Measurements from ENCODE around the gene GPR153. TPM values are rescaled to one million over a fixed set of nuclear protein-coding genes. Genes with fewer than 3 reads are reported as not detected.

The GPR153 gene
- polyA plus RNA-seq, 3 donors, result 5.8 to 6.8 (median 6.5) TPM

DNA sequence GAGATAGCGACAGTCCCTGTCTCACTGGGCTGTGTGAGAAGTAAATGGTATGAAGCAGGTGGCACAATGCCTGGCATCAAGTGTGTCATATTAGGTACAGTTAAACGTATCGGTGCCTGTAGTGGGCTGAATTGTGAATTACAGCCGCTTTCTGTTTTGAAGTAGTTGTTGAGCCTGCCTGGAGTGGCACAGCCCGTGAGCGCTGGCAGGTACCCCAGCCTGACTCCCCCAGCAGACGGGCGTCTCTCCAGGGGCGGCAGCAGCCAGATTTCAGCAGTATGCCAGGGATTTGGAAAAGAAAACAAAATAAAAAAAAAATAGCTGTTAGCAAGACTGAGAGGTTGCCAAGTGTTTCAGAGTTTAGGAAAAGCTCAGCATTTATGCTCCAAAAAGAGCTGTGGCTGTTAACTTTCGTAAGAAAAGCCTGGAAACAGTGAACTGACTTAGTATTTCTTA, 26.6 kb upstream of the GPR153 start:
- DNase-seq (ENCODE audit: low read depth in 3 of 3, low spot score in 2 of 3), result no peak

GRCh38 chr1:6287029-6287428, 26.1 kb upstream of the GPR153 start:
- DNase-seq (ENCODE audit: low read depth in 3 of 3, low spot score in 2 of 3), result no peak

- no peak for DNase-seq (ENCODE audit: low read depth in 3 of 3, low spot score in 2 of 3)
Observed at GRCh38 chr1:6286266-6286665, 25.4 kb upstream of the GPR153 start.

DNA sequence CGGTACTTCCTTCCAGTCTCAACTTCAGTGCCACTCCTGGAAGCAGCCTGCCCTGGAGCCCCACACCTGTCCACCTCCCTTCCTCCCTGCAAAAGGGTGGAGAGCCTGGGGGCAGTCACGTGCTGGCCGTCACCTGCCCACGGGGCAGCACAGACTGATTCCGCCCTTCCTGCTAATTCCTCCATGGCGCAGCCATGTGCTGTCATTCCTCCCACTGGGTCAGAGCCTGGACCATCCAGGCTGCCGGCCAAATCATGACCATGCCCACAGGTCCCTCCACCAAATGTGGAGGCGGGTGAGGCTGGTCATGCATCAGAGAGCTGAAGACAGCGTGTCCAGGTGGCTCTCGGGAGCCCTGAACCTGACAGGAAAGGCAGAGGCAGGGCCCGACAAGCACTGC, 24.4 kb upstream of the GPR153 start:
- DNase-seq (ENCODE audit: low read depth in 3 of 3, low spot score in 2 of 3), result no peak

GRCh38 chr1:6282577-6283270, 21.8 kb upstream of the GPR153 start:
- DNase-seq (ENCODE audit: low read depth in 3 of 3, low spot score in 2 of 3), result no peak

DNA sequence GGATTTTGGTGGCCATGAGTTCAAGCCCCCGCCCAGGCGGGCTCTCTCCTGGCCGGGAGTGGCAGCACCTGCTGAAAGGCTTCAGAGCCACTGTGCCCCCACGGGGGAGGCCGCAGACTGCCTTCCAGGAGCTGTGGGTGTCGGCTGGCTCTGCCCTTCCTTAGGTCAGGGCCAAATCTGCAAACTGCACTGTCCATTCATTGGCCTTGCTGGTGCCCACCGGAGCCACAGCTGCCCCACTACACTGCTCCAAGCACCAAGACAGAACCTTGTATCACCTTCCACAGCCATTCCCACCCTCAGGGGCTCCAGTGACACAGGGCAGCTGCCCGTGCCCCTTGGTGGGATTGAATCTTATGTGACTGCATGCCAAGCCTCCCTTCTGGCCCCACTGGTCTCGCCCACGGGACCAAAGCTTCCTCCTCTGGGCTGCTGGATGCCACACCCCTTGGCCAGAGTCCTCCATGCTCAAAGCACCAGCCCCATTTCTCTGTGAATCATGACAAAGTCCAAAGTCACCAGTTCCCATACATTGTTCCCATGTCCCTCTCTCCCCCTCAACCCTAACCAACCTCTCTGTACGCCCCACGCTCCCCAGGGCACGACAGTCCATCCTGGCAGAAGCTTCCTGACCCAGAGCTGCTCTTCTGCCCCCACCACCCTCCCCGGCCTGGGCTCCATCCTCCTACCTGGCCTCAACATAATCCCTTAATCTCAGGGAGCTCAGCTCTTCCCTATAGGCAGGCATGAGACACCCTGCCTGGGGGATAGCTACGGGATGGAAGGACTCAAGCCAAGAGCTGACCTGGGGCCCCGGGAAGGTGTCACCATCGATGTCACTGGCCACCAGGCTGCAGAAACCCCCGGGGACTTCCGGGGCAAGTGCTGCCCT, 20.9 kb upstream of the GPR153 start:
- DNase-seq (ENCODE audit: low read depth in 3 of 3, low spot score in 2 of 3), result no peak

- no peak for DNase-seq (ENCODE audit: low read depth in 3 of 3, low spot score in 2 of 3)
Observed at GRCh38 chr1:6280761-6281451, 20.0 kb upstream of the GPR153 start.

DNA sequence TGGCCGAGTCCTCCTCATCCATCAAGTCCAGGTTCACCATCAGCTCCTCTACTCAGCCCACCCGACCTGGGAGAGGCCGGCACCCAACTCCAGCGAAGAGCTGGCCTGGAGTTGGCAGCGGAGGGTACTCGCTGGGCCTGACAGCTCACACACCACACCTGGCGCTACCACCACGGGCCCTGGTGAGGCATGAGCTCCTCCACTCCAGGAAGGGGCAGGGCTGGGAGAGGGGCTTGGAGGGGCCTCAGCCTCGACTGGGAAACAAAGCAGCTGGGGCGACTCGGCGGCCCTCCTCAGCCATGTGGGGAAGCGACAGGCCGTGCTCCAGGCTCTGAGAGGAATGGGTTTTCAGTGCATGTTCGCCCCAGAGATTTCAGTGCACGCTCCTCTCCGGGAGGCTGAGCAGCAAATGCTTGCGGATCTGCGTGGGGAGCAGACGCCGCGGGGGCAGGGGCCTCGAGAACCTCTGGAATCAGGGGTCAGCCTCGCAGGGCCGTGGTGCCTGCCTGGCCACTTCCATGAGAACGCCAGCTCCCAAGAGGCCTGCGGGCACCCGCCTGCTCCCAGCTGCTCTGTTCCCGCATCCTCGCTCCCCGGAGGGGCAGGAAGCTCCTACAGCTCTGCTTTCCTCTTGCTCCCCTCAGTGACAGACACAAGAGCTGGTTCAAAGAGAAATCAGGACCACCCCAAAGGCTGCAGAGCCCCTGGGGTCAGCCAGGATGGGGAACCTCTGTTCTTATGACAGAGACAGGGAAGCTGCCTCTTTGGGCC, 18.9 kb upstream of the GPR153 start:
- DNase-seq (ENCODE audit: low read depth in 3 of 3, low spot score in 2 of 3), result no peak

DNA sequence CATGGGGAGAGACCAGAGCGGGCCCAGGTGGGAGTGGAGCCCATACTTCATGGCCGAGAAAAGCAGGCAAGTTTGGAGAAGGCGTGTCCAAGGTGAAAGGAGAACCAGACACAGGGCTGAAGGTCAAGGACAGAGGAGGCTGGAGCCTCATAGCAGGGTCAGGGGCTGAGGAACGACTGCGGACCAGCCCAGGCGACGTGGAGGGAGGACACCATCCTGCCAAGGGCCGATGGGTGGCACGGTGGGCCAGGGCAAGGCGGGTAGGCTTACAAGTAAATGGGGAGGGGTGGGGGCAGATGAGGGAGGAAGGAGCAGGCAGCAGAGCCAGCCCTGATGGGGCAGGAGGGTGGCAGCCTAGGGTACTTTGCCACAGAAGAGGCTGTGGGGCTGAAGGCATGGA, 18.2 kb upstream of the GPR153 start:
- DNase-seq (ENCODE audit: low read depth in 3 of 3, low spot score in 2 of 3), result no peak

DNA sequence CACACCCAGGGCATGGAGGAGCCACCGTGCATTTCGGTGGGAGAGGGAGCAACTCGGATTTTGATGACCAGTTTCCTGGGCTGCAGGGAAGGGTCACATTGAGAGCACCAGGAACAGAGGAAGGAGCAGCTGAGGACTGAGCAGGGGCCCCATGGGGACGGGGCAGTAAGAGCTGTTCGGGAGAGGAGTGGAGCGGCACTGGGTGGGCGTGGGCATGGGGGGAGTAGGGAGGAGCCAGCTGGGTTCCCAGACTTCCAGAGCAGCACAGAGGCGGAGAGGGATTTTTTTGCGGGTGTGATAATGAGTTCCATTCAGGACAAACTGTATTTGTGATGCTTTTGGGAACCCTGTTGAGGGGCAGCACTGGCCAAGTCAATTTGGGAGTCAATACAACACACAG, 17.4 kb upstream of the GPR153 start:
- no peak for DNase-seq (ENCODE audit: low read depth in 3 of 3, low spot score in 2 of 3)

DNA sequence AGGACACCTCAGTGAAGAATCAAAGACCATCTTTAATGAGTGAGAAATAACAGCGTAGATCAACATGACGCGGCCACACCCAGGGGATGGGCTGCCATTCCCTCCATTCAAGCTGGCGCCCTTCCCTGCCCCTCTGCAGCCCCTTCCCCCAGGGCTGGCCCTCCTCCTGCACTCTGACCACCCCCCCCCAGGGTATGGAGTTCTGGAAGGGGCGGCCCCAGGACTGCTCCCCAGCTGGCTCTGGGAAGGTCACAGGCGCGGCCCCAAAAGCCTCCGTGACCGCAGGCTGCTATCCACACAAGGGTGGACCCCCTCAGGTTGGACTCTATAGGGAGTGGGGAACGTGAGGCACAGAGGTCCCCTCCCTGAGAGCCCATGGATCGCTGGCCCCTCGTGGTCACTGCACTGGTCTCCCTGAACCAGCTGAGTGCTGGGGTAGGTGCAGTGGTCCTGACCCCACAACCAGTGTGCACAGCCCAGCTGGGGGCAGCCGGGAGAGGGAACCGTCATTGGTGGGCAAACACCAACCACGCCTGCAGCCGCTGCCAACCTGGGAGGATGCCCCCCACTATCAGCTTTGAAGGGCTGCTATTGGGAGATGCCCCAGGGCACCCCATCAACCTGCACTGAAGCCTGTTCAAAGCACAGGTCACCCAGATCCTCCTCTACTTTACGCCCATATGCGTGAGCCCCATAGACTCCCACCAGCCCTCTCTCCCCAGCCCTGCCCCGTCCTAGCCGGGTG, 16.1 kb upstream of the GPR153 start:
- DNase-seq (ENCODE audit: low read depth in 3 of 3, low spot score in 2 of 3), result no peak

GRCh38 chr1:6275826-6276782, 15.2 kb upstream of the GPR153 start:
- no peak for DNase-seq (ENCODE audit: low read depth in 3 of 3, low spot score in 2 of 3)

DNA sequence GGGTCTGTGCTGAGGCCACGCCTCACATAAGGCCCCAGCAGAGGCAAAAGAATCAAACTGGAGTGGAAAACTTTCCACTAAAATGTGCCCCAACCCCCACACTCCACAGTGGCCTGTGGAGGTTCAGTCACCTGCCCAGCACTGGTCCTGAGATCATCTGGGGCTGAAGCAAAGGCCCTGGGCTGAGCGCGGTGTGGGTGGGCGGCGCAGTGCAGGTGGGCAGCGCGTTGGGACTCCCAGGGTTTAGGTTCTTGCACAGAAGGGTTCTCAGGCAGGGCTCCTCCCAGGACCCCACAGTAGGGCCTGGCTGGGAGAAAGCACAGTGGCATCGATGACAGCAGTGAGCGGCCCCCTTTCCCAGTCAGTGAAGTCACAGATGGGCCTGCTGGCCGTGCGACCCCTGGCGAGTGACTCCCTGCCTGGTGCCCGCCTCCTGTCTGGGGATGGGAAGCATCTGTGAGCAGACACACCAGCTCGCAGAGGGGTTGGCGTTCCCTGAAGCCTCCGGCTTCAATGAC, 13.8 kb upstream of the GPR153 start:
- DNase-seq (ENCODE audit: low read depth in 3 of 3, low spot score in 2 of 3), result no peak

DNA sequence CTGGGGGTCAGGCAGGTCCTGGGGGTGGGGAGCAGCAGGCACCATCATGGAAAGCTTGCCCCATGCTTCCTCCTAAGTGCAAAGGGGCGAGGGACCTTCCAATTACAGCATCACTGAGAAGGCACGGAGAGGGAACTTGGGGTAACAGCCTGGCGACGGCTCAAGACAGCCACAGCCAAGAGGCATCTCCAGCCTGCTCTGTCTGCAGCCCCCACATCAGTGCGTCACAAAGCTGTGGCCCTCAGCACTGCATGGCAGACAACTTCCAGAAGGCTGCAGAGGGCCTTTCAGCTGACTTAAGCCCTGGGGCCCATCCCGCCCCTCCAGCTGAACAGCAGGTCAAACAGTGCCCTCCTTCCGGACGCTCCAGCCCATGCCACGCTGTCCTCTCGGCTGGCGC, 13.2 kb upstream of the GPR153 start:
- no peak for DNase-seq (ENCODE audit: low read depth in 3 of 3, low spot score in 2 of 3)

GRCh38 chr1:6273380-6273891, 12.5 kb upstream of the GPR153 start:
- no peak for DNase-seq (ENCODE audit: low read depth in 3 of 3, low spot score in 2 of 3)

DNA sequence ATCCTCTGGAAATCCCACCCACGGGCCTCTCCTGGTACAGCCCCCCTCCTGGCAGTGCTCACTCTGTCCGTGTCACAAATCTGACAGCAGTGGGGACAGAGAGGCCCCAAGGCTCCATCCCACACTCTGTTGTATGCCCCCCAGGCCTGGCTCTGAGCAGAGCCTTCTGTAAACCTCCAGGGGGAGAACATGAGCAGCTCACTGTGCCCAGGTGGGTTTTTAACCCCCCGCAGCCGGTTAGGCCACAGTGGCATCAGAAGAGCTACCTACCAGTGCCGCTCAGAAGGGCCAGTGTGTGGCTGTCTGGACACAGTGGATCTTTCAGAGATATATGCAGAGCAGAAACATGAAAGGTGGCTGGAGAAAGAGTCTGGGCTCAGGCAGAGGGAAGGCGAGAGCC, 12.0 kb upstream of the GPR153 start:
- no peak for DNase-seq (ENCODE audit: low read depth in 3 of 3, low spot score in 2 of 3)

DNA sequence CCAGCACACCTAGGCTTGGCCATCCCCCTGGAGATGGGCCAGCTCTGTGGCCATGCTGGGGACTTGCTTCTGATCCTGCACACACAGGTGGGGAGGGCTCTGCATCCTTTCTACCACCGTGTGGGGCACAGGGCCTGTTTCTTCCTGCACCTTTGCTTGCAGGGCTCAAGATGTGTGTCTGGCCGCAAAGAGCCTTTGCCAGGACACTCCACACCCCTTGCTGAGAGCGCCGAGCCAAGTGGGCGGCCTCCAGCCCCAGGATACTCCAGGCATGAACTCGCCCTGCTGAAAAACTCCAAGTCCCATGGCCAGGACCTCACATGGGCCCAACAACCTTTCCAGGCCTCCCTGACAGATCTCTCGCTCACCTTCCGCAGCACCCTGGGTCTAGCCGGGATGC, 11.6 kb upstream of the GPR153 start:
- no peak for DNase-seq (ENCODE audit: low read depth in 3 of 3, low spot score in 2 of 3)

GRCh38 chr1:6271554-6271953, 10.7 kb upstream of the GPR153 start:
- DNase-seq (ENCODE audit: low read depth in 3 of 3, low spot score in 2 of 3), result no peak
